Cerebellar nuclear complex (tissue), 1 donor: Measurements from ENCODE around the gene USP24.
"Not testable (repeated sequence)": the region's sequence is repeated elsewhere in the genome, so short reads cannot be mapped to it uniquely, and the experiment has no call there.

ENCODE experiments used
- DNase-seq, 2 experiments: peaks; one replicate each; lab custom pipeline; 2025; lab: John Stamatoyannopoulos, UW

The USP24 gene

DNA sequence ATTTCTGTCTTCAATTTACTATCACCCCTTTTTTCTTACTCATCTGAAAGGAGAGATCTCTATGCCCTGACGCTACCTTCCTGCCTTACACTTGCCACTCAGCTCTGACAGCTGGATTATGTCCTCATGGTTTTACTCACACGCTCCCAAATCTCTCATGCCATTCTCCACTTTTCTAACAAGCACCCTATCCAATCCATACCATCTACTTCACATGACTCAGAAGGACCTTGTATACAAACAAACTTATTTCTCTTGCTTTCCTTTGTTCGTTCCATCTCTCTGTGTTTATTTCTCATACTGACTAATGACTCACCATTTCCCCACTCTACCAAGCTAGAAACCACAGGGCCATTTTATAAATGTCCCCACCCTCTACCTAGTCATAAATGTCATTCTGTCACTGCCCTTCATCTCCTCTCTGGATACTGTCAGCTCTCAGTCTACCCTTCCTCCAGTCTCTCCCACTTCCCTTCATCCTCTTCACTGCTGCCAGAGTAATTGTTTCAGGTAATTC lies 87.3 kb downstream of the USP24 start:
- no peak for DNase-seq

DNA sequence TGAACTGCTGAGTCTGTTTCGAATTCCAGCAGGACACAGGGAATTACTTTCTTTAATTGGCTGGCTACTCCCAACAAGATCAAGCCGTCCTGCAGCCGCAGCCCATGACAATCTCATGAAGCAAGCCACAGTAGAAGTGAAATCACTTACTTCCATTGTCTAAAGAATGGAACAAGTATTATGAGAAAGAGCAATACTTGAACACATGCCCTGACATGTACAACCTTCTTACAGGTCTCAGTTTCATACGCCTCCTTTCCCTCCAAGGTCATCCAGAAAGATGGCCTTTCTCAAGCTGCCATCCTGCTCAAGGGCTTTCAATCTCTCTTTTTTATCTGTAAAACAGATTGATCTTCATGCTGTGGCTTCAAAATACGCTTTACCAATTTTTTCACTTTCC lies 90.7 kb downstream of the USP24 start:
- DNase-seq = no peak

DNA sequence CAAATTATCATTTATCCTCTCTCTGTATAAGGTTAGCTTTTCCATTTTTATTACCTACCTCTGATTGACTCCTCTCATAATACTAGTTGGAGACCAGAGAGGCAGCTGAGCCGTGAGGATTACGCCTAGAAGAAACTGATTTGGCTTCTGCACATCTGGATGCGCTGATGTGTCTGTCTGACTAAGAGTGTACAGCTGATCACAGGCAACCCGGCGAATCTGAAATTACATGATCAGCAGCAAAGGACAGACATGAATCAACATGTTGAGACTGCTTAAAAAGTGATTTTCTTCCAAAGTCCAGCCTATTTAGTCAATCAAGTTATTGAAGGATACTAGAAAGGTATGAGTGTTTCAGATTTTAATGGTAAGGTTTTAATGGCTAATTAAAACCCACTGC lies 94.6 kb downstream of the USP24 start:
- no peak for DNase-seq

DNA sequence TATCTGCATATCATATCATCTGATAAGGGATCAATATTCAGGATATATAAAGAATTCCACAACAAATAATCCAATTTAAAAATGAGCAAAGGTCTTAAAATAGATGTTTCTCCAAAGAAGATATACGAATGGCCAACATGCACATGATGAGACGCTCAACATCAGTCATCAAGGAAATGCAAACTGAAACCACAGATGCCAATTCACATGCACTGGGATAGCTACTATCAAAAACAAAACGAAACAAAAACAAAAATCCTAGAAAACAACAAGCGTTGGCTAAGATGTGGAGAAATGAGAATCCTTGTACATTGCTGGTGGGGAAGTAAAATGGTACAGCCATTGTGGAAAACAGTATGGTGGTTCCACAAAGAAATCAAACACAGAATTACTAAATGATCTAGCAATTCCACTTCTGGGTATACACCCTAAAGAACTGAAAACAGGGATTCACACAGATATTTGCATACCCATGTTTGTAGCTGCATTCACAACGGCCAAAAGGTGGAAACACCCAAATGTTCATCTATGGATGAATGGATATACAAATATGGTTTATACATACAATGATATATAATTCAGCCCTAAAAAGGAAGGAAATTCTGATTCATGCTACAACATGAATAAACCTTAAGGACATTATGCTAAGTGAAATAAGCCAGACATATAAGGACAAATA lies 96.4 kb downstream of the USP24 start:
- DNase-seq = no peak

DNA sequence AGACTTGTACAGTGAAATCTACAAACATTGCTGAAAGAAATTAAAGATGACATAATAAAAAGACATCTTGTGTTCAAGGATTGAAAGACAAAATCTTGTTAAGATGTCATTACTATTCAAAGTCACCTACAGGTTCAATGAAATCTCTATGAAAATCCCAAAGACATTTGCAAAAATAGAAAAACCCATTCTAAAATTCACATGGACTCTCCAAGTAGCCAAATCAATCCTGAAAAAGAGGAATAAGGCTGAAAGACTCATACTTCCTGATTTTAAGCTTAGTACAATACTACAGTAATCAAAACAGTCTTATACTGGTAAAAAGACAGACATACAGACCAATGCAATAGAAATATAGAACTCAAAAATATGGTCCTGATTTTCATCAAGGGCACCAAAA lies 97.2 kb downstream of the USP24 start:
- DNase-seq = no peak

DNA sequence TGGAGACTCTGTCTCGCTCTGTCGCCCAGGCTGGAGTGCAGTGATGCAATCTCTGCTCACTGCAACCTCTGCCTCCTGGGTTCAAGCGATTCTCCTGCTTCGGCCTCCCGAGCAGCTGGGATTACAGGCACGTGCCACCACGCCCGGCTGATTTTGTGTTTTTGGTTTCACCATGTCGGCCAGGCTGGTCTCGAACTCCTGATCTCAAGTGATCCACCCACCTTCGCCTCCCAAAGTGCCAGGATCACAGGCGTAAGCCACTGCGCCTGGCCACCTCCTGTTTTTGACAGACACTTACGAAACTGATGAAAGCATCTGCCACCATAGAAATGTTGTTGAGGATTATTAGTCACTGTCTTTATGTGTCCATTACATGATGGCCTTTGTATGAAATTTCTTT lies 106.2 kb downstream of the USP24 start:
- not testable (repeated sequence) for DNase-seq

DNA sequence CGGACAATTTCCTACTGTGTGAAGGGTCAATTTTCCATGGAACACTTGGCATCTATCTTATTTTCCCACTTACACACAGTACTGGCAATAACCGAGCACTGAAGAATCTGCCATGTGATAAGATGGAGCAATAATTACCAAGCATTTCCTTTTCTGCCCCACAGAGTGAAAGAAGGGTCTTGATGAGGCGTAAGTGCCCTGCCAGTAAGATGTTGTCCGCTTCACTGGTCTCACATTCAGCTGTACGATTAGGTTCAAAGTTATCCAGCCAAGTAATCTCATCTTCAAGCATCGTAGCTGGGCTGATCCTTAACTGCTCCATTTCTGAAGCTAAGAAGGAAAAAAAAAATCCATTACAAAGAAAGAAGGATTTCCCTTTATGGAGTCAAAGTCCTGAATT lies 108.1 kb downstream of the USP24 start:
- no peak for DNase-seq

DNA sequence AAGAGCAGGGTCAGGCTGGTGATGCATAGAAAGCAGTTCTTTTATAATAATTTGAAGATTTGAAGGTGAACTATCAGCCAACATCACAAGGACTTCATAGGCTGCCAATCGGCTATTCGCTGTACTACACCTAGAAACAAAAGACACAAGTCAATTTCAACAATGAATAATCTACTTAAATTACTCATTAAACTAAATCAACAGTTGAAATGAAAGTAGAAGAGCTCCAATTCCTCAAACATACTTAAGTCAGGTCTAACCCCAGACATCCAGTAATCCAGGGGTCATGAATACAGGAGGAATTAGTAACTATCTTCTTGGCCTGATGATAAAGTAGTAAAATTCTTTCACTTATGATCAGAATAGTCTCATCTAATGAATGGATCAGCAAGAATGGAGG lies 111.3 kb downstream of the USP24 start:
- DNase-seq = no peak

DNA sequence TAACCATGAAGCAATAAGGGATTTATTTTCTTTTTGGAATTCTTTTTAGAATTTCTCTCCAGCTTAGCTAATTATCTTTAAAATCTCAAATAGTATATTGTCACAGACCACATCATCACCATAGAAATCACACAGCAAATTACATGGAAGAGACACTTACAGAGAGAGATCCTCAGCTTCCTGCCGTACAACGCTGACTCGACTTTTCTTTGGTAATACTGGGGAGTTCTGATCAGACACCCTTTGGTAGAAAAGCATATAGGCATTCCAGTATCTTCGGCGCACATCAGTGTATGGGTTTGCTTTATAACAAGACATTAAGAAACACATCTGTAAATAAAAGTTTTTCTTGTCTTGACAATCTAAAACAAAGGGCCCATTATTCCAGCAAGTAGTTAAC lies 120.1 kb downstream of the USP24 start:
- DNase-seq = no peak

DNA sequence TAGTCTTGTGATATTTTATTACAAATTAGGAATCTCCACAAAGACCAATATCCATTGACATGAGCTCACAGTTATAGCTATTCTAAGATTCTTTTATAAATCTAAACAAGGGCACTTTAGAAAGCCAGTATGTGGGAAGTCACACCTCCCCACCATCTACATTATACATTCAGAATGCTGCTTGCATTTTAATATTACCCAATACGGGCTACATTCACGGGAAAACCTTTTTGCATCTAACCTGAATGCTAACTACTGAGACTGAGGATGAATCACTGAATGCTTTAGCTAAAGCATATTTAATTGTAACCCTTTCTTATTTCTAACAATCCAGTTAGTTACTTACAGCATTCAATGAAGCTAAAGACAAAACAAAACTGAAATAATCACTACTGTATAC lies 122.7 kb downstream of the USP24 start:
- no peak for DNase-seq

DNA sequence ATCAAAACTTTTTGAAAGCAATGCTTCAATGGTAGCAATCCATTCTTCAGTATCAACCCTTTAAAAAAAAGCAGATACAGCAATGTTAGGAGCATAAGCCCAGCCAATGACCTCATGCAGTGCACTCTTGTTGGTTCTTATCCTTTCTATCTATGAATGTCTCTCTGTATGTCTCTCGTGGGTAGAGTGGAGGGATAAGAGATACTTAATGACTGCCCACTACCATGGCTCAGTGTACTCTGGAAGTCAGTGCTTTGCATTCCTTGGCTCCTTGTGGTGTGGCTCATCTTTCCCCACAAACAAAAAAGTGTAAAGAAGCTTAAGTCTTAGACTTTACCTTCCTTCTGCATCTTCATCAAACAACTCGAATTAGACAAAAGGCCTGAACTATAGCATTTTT lies 125.5 kb downstream of the USP24 start:
- no peak for DNase-seq

DNA sequence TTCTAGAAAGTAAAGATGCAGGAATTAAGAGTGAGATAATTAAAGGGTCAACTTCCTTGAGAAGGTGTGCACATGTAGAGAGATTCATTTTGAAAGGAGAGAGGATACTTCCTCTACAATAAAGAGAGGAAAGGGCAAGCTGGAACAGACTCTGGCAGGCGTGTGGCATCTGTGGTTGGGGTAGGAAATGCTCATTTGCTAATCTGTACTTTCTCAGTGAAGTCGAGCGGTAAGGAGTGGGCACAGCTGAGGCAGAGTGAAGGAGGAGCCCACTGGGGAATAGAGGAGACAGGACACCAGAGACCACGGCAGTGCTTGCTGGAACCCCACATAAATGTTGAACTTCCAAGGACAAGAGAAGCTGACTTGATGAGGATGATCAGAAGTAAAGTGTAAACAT lies 126.8 kb downstream of the USP24 start:
- DNase-seq = no peak

DNA sequence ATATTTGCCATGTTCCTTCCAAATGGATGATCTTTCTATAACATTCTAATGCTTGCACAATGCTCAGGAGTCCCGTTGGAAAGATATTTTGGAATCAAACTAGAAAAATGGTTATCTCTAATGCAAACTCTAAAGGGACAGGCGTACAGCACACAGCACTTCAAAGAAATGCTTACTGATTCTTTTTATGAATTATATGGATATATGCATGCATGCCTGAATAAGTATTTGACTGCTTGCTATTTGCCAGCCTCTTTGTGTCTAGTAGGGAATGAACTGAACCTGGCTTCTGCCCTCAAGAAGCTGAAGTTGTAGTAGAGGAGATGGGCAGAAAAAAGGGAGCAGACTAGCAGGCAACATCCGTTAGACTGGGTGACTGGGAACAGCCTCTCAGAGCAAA lies 127.7 kb downstream of the USP24 start:
- no peak for DNase-seq

DNA sequence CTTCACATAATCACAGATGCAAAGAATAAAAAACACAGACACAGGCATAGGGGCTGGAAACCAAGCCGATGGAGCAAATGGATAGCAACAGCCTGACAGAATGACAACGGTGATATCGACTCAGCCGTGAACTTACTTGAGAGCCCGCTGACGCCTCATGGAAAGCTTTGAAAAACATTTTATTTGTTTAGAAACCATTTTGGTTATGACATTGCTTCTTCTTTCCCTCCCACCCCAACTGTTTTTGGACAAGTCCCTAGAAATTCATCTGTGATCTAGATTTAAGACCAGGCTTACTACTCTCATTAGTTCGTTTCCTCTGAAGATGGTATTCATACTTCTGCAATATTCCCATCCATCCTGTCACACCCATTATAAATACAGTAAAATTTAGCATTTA lies 130.9 kb downstream of the USP24 start:
- no peak for DNase-seq

DNA sequence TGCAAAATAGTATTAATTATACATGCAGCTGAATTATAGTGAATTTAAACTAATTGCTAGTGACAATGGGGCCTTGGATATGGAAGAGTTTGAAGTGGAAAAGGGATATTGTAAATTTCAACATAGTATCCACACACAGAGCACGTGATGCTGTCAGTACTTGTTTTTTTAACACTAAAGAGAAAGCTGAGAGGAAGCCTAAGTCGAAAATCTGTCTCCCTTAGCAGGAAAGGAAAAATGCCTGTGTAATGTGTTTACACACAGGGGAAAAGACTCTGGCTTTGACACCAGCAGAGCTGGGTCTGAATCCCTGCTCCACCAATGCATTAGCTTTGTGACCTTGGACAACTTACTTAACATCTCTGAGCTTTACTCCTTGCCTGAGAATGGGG lies 133.3 kb downstream of the USP24 start:
- no peak for DNase-seq

DNA sequence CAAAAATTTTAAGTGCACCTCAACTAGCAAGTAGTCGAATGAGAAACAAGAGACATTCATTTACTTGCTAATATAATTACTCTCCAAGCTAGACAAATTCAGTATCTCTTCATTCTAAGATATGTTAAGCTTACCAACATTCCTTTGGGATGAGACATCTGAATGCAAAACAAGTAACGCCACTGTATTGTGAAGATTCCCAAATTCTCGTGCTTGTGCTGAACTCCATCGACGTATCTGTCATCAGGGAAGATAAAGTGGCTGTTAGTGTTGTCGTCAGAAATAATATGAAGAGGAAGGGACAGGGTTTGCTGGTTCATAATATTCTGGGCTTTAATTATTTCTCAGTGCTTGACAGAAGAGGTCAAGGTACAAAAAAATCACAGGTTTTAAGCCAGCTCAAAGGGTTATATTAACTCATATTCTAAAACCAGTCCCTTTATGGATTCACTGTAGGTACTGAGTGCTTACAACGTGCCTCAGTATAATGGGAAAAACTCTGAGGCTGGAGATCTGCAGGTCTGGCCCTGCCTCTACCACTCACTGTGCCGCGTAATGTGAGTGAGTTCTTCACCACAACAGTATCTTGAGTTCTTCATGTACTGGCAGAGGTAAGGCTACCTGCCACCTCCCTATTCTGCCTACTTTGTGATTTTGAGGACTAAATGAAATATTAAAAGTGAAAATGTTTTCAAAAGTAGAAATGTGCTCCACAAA lies 133.8 kb downstream of the USP24 start:
- DNase-seq = no peak

DNA sequence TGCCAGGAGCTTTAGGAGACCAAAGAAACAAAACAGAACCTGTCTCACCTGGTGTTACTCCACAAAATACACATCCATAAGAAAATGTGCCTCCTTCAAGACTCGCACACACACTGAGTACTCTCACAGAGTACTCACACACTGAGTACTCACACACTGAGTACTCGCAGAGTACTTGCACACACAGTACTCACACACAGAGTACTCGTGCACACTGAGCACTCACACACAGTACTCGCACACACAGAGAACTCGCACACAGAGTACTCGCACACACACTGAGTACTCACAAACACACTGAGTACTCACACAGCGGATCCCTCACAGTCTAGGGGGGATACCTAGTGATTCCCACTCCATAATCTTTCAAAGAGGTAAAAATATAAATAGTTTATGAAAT lies 135.5 kb downstream of the USP24 start:
- no peak for DNase-seq

DNA sequence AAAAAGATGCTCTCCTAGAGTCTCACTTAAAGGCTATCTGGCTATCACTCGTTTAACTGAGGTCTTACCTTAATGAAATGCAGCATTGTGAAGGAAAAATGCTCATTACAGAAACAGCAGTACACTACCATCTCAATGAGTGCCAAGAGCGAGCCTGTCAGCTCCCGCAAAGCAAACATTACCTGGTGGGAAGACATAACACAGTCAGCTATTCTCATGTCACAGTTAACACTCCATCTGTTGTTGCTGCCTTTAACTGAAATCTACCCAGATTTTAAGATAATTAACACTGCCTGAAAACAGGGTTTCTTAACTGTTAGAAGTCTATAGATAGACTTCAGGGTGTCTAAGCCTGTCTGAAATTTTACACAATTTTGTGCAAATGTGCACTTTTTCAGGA lies 136.7 kb downstream of the USP24 start:
- DNase-seq = peak; percentile 14 to 52

DNA sequence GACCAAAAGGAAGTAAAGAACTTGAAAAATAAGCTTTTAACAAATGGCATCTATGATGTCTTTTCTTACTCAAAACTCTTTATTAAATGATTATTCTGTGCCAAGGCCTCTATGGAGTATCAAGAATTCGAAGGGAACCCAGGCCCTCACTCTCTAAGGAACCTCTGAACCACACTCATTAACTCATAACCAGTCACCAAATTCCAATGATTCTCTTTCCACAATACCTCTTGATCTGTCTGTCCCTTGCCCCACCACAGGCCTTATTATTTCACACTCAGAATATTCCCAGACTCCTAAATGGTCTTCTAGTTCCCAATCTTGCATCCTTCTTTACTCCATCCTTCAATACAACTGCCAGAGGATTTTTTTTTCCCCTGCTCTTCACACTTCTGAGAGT lies 138.8 kb downstream of the USP24 start:
- no peak for DNase-seq

DNA sequence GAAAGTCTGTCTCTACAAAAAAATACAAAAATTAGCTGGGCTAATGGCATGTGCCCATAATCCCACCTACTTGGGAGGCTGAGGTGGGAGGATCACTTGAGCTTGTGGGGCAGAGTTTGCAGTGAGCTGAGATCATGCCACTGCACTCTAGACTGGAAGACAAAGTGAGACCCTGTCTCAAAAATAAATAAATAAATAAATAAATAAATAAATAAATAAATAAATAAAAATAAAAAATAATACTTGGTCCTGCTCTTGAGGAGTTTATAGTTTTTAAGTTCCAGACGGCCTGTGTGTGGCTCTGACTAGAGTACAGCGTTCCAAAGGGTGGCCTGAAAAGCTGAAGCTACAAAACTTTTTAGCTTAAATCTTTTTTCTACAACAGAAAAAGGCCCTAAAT lies 140.7 kb downstream of the USP24 start:
- no peak for DNase-seq

DNA sequence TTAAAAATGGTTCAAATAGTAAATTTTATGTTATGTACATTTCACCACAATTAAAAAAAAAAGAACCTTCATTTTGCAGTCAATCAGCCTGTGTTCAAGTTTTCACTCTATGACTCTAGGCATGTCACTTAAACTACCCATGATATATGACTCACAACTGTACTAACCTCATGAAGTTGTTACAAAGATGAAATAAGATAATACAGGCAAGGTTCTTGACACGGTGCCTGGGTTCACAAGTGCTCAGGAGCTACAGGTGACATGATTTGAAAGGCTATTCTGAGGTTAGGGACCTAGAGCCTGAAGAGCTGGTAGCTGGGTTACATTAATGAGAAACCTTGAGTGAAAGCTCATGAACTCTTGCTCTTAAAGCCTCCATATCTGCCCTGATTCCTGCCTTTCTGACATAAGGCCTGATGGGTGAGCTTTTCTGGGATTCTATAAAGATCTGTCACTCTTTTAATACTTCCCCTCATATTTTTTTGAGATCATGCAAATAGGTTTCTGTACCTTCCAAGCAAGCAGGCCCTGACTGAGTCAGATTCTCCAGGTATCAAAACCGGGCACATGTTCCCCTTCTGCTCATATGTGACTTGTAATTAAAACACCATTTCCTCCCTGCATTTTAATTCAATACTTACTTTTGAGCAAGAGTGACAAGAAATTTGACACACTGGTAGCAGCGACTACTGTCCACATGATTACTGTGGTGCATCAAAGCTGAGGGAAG lies 141.8 kb downstream of the USP24 start:
- no peak for DNase-seq

DNA sequence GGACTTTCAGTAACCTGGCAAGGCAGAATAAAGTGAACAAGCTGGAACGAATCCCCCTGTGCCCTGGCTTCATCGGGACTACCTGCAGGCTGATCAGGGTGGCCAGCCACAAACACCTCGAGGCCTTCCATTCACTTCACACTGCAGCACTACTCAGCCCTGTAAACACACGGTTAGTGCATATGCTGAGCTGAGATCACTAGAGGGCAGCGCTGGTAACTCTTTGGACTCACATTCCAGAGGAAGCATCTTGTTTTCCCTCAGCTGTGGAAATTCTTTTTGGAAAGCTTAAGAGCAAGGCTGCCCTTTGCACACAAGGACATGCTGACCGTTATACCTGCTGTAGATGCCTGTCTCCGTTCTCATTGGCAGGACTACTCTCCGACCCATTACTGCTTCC lies 143.7 kb downstream of the USP24 start:
- DNase-seq = peak in 1 of 2 experiments; percentile 51
